ENCODE results near the gene ENTPD7.

The ENTPD7 gene

GRCh38 chr10:99665304-99665703 is 6.0 kb downstream of the ENTPD7 start:
- Histone ChIP-seq H3K4me1 (ENCODE audit: control insufficient read depth, insufficient read depth, low read length) (no peaks in the 10 kb centered on the region), H3K36me3 (ENCODE audit: control insufficient read depth, insufficient read depth, low read length) (no peaks in the 10 kb centered on the region), H3K27ac (ENCODE audit: low read length) (no peak overlapping the region), H3K4me3 (ENCODE audit: low read length) (no peak overlapping the region), H3K9me3 (ENCODE audit: control insufficient read depth, insufficient read depth, low read length) (no peaks in the 10 kb centered on the region), H3K27me3 (ENCODE audit: control insufficient read depth, insufficient read depth, low read length) (no peaks in the 10 kb centered on the region)
- no CpG with 5 or more reads among the region's 2 CpGs for WGBS (ENCODE audit: insufficient coverage, insufficient read length)
- DNase-seq (ENCODE audit: low read depth, low spot score), result no peak

DNA sequence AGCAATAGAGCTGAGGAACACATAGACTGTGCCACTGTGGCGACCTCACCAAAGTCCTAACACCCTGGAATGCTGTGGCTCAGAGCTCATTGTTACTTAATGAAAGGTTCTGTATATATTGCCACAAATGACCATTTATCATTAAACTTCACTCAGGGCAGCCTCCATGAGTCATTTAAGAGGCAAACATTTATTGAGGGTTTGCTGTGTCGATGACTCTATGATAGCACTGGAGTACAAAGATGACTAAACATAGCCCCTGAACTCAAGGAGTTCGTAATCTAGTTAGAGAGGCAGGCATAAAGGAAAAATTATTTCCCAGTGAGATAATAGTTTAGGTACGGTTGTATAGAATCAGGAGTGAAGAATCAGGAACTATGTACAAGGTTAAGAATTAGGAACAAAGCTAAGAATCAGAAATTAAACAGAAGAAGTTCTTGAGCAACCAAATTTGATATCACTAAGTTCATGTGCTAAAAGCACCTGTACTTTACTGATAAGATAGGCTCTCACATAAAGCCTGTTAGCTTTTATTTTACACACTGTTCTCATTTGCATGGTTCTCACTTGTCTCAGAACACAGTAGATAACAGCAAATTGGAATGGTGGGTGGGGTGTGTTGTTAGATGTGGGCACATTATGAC is 7.9 kb downstream of the ENTPD7 start:
- no peak overlapping the region for H3K4me3 ChIP-seq (ENCODE audit: low read length)
- H3K4me1 ChIP-seq (ENCODE audit: control insufficient read depth, insufficient read depth, low read length), result no peaks in the 10 kb centered on the region
- no peak for DNase-seq (ENCODE audit: low read depth, low spot score)
- H3K36me3 ChIP-seq (ENCODE audit: control insufficient read depth, insufficient read depth, low read length), result no peaks in the 10 kb centered on the region
- WGBS (ENCODE audit: insufficient coverage, insufficient read length), result 100% methylated on average over 1 of the region's 4 CpGs
- H3K9me3 ChIP-seq (ENCODE audit: control insufficient read depth, insufficient read depth, low read length), result no peaks in the 10 kb centered on the region
- H3K27me3 ChIP-seq (ENCODE audit: control insufficient read depth, insufficient read depth, low read length), result no peaks in the 10 kb centered on the region
- no peak overlapping the region for H3K27ac ChIP-seq (ENCODE audit: low read length)

- H3K27me3 ChIP-seq (ENCODE audit: control insufficient read depth, insufficient read depth, low read length), result no peaks in the 10 kb centered on the region
- H3K4me3 ChIP-seq (ENCODE audit: low read length), result no peak overlapping the region
- no peaks in the 10 kb centered on the region for H3K4me1 ChIP-seq (ENCODE audit: control insufficient read depth, insufficient read depth, low read length)
- WGBS (ENCODE audit: insufficient coverage, insufficient read length), result no CpG with 5 or more reads among the region's 2 CpGs
- no peak for DNase-seq (ENCODE audit: low read depth, low spot score)
- H3K36me3 ChIP-seq (ENCODE audit: control insufficient read depth, insufficient read depth, low read length), result no peaks in the 10 kb centered on the region
- no peak overlapping the region for H3K27ac ChIP-seq (ENCODE audit: low read length)
- no peaks in the 10 kb centered on the region for H3K9me3 ChIP-seq (ENCODE audit: control insufficient read depth, insufficient read depth, low read length)
Observed at GRCh38 chr10:99671386-99671785, 12.1 kb downstream of the ENTPD7 start.

DNA sequence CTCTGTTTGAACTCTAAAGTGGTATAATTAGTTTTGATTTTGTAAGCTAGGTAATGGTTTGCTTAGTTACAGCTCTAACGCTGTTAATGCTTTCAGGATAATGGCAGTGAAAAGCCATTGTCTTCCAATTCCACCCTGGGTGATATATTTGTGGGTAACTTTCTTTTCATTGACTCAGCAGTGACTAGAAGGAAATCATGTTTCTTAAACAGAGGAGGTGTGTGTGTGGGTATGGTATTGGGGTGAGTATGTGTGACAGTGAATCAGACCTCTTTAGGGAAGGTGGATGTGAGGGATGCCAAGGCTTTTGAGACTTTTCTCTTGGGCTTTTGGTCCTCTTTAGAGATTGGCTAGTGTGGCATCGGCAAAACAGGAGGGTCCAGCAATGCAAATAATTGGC is 13.6 kb downstream of the ENTPD7 start:
- Histone ChIP-seq H3K36me3 (ENCODE audit: control insufficient read depth, insufficient read depth, low read length) (no peaks in the 10 kb centered on the region), H3K27me3 (ENCODE audit: control insufficient read depth, insufficient read depth, low read length) (no peaks in the 10 kb centered on the region), H3K4me3 (ENCODE audit: low read length) (no peak overlapping the region), H3K9me3 (ENCODE audit: control insufficient read depth, insufficient read depth, low read length) (no peaks in the 10 kb centered on the region), H3K27ac (ENCODE audit: low read length) (no peak overlapping the region), H3K4me1 (ENCODE audit: control insufficient read depth, insufficient read depth, low read length) (no peaks in the 10 kb centered on the region)
- DNase-seq (ENCODE audit: low read depth, low spot score), result no peak
- WGBS (ENCODE audit: insufficient coverage, insufficient read length), result no CpG with 5 or more reads among the region's 2 CpGs

- no peak for DNase-seq (ENCODE audit: low read depth, low spot score)
- Histone ChIP-seq H3K9me3 (ENCODE audit: control insufficient read depth, insufficient read depth, low read length) (no peaks in the 10 kb centered on the region), H3K27ac (ENCODE audit: low read length) (no peak overlapping the region), H3K4me3 (ENCODE audit: low read length) (no peak overlapping the region), H3K36me3 (ENCODE audit: control insufficient read depth, insufficient read depth, low read length) (no peaks in the 10 kb centered on the region), H3K27me3 (ENCODE audit: control insufficient read depth, insufficient read depth, low read length) (no peaks in the 10 kb centered on the region), H3K4me1 (ENCODE audit: control insufficient read depth, insufficient read depth, low read length) (no peaks in the 10 kb centered on the region)
- WGBS (ENCODE audit: insufficient coverage, insufficient read length), result no CpG with 5 or more reads among the region's 2 CpGs
Observed at GRCh38 chr10:99673492-99673891, 14.2 kb downstream of the ENTPD7 start.

DNA sequence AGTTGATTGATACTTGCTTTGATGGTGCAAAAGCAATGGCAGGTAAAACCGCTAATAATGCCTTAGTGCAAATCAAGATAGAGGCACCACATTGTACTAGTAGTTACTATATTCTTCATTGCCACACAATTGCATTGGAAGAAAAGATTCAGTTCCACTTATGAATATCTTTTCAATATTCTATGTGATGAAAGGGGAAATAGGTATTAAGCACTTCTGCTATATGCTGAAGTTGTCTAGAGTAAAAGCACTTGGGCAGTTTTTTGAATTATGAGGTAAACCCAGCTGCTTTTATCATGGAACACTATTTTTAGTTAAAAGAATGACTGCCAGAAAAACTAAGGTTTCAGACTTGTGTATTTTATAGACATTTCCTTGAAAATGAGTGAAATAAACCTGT is 15.5 kb downstream of the ENTPD7 start:
- Histone ChIP-seq H3K27me3 (ENCODE audit: control insufficient read depth, insufficient read depth, low read length) (no peaks in the 10 kb centered on the region), H3K36me3 (ENCODE audit: control insufficient read depth, insufficient read depth, low read length) (no peaks in the 10 kb centered on the region; the same call in 1 of the 2 replicates), H3K4me3 (ENCODE audit: low read length) (no peak overlapping the region), H3K4me1 (ENCODE audit: control insufficient read depth, insufficient read depth, low read length) (no peaks in the 10 kb centered on the region), H3K27ac (ENCODE audit: low read length) (no peak overlapping the region), H3K9me3 (ENCODE audit: control insufficient read depth, insufficient read depth, low read length) (no peaks in the 10 kb centered on the region)
- no CpG with 5 or more reads among the region's 1 CpG for WGBS (ENCODE audit: insufficient coverage, insufficient read length)
- DNase-seq (ENCODE audit: low read depth, low spot score), result no peak

GRCh38 chr10:99676426-99676825 is 17.1 kb downstream of the ENTPD7 start:
- no peak overlapping the region for H3K4me3 ChIP-seq (ENCODE audit: low read length)
- H3K9me3 ChIP-seq (ENCODE audit: control insufficient read depth, insufficient read depth, low read length), result no peaks in the 10 kb centered on the region
- no peaks in the 10 kb centered on the region; the same call in 1 of the 2 replicates for H3K36me3 ChIP-seq (ENCODE audit: control insufficient read depth, insufficient read depth, low read length)
- no peak overlapping the region for H3K27ac ChIP-seq (ENCODE audit: low read length)
- H3K27me3 ChIP-seq (ENCODE audit: control insufficient read depth, insufficient read depth, low read length), result no peaks in the 10 kb centered on the region
- H3K4me1 ChIP-seq (ENCODE audit: control insufficient read depth, insufficient read depth, low read length), result no peaks in the 10 kb centered on the region
- no peak for DNase-seq (ENCODE audit: low read depth, low spot score)

- Histone ChIP-seq H3K9me3 (ENCODE audit: control insufficient read depth, insufficient read depth, low read length) (no peaks in the 10 kb centered on the region), H3K36me3 (ENCODE audit: control insufficient read depth, insufficient read depth, low read length) (no peaks in the 10 kb centered on the region; the same call in 1 of the 2 replicates), H3K27ac (ENCODE audit: low read length) (no peak overlapping the region), H3K4me3 (ENCODE audit: low read length) (no peak overlapping the region), H3K4me1 (ENCODE audit: control insufficient read depth, insufficient read depth, low read length) (no peaks in the 10 kb centered on the region), H3K27me3 (ENCODE audit: control insufficient read depth, insufficient read depth, low read length) (no peaks in the 10 kb centered on the region)
- no peak for DNase-seq (ENCODE audit: low read depth, low spot score)
- WGBS (ENCODE audit: insufficient coverage, insufficient read length), result no CpG with 5 or more reads among the region's 3 CpGs
Observed at GRCh38 chr10:99676895-99677294, 17.6 kb downstream of the ENTPD7 start.

DNA sequence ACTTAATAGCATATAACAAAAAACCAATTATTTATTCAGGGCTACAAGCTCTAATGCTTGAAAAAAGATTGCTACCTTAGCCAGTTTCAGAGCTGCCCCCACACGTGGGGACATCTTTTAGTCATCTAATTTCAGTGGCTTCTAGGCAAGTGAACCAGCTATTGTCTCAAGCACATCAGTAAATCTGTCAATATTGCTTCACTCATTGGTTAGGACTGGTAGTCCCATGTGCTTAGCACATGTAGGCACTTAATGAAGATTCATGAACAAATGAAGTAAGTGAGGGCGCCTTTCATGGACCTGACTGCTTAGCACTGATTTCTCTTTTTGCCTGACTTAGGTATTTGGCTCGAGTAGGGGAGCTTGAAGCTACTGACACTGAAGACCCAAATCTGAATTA is 19.6 kb downstream of the ENTPD7 start:
- WGBS (ENCODE audit: insufficient coverage, insufficient read length), result no CpG with 5 or more reads among the region's 3 CpGs
- Histone ChIP-seq H3K27me3 (ENCODE audit: control insufficient read depth, insufficient read depth, low read length) (no peaks in the 10 kb centered on the region), H3K27ac (ENCODE audit: low read length) (no peak overlapping the region), H3K36me3 (ENCODE audit: control insufficient read depth, insufficient read depth, low read length) (no peaks in the 10 kb centered on the region; the same call in 1 of the 2 replicates), H3K9me3 (ENCODE audit: control insufficient read depth, insufficient read depth, low read length) (no peaks in the 10 kb centered on the region), H3K4me1 (ENCODE audit: control insufficient read depth, insufficient read depth, low read length) (no peaks in the 10 kb centered on the region), H3K4me3 (ENCODE audit: low read length) (no peak overlapping the region)
- no peak for DNase-seq (ENCODE audit: low read depth, low spot score)

- H3K36me3 ChIP-seq (ENCODE audit: control insufficient read depth, insufficient read depth, low read length), result no peaks in the 10 kb centered on the region; the same call in 1 of the 2 replicates
- H3K4me1 ChIP-seq (ENCODE audit: control insufficient read depth, insufficient read depth, low read length), result no peaks in the 10 kb centered on the region
- no CpG with 5 or more reads among the region's 4 CpGs for WGBS (ENCODE audit: insufficient coverage, insufficient read length)
- DNase-seq (ENCODE audit: low read depth, low spot score), result no peak
- H3K27ac ChIP-seq (ENCODE audit: low read length), result no peak overlapping the region
- H3K4me3 ChIP-seq (ENCODE audit: low read length), result no peak overlapping the region
- H3K9me3 ChIP-seq (ENCODE audit: control insufficient read depth, insufficient read depth, low read length), result no peaks in the 10 kb centered on the region
- no peaks in the 10 kb centered on the region for H3K27me3 ChIP-seq (ENCODE audit: control insufficient read depth, insufficient read depth, low read length)
Observed at GRCh38 chr10:99681553-99681952, 22.2 kb downstream of the ENTPD7 start.

DNA sequence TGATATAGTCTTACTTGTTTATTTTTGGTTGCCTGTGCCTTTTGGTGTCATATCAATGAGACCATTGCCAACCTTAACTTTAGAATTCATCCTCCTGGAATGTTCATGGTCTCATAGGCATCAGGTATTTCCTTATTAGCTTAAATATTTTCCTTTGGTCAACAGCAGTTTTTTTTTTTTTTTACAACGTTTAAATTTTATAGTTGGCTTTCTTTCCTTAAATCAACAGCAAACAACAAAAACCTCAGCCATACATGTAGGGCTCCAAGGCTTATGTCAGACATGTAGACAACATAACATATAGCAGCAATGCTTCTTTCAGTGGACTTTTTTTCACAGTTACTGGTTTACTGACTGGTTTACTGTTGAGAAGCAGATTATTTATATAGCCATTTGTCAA is 22.7 kb downstream of the ENTPD7 start:
- no peaks in the 10 kb centered on the region for H3K27me3 ChIP-seq (ENCODE audit: control insufficient read depth, insufficient read depth, low read length)
- no peaks in the 10 kb centered on the region; the same call in 1 of the 2 replicates for H3K36me3 ChIP-seq (ENCODE audit: control insufficient read depth, insufficient read depth, low read length)
- no peak overlapping the region for H3K27ac ChIP-seq (ENCODE audit: low read length)
- no peak overlapping the region for H3K4me3 ChIP-seq (ENCODE audit: low read length)
- no CpG with 5 or more reads among the region's 1 CpG for WGBS (ENCODE audit: insufficient coverage, insufficient read length)
- no peak for DNase-seq (ENCODE audit: low read depth, low spot score)
- no peaks in the 10 kb centered on the region for H3K9me3 ChIP-seq (ENCODE audit: control insufficient read depth, insufficient read depth, low read length)
- H3K4me1 ChIP-seq (ENCODE audit: control insufficient read depth, insufficient read depth, low read length), result no peaks in the 10 kb centered on the region
